Medulla oblongata (tissue), 1 donor: ENCODE measurements around the gene NLRP6.
"Not testable (repeated sequence)": the region's sequence is repeated elsewhere in the genome, so short reads cannot be mapped to it uniquely, and the experiment has no call there.

Source experiments
- DNase-seq: peaks from one replicate; pipeline ENCODE4 v3.0.0-alpha.2; 2015; ENCODE audit errors: extremely low spot score

The NLRP6 gene

GRCh38 chr11:324593-325517 is 46.6 kb downstream of the NLRP6 start:
- DNase-seq, result not testable (repeated sequence)

- DNase-seq, result no peak
Observed at GRCh38 chr11:325796-326591, 47.8 kb downstream of the NLRP6 start.

- no peak for DNase-seq
Observed at GRCh38 chr11:326592-326841, 48.3 kb downstream of the NLRP6 start.

- peak; percentile 83 for DNase-seq
Observed at GRCh38 chr11:326842-327580, 48.8 kb downstream of the NLRP6 start.

GRCh38 chr11:327581-327923 is 49.3 kb downstream of the NLRP6 start:
- DNase-seq, result no peak

- no peak for DNase-seq
Observed at GRCh38 chr11:328012-328411, 49.8 kb downstream of the NLRP6 start.

GRCh38 chr11:328516-329100 is 50.4 kb downstream of the NLRP6 start:
- not testable (repeated sequence) for DNase-seq

GRCh38 chr11:329886-330253 is 51.7 kb downstream of the NLRP6 start:
- no peak for DNase-seq

- no peak for DNase-seq
Observed at GRCh38 chr11:330307-330693, 52.1 kb downstream of the NLRP6 start.

GRCh38 chr11:330694-331357 is 52.6 kb downstream of the NLRP6 start:
- DNase-seq, result no peak

GRCh38 chr11:331358-332060 is 53.3 kb downstream of the NLRP6 start:
- DNase-seq, result no peak

GRCh38 chr11:332651-333480 is 54.7 kb downstream of the NLRP6 start:
- no peak for DNase-seq

- DNase-seq, result not testable (repeated sequence)
Observed at GRCh38 chr11:333616-334263, 55.5 kb downstream of the NLRP6 start.

GRCh38 chr11:334264-334994 is 56.2 kb downstream of the NLRP6 start:
- no peak for DNase-seq
